Neuronal stem cell (in vitro differentiated cells): ENCODE data around the gene DIP2B.

Source experiments
- DNase-seq: peaks from one replicate; pipeline ENCODE4 v3.0.0-alpha.2; 2013; ENCODE audit warnings: low spot score
- H2AFZ ChIP-seq: one replicate; pipeline ENCODE4 v1.6.1; 2013; ENCODE audit warnings: mild to moderate bottlenecking, low read length, inconsistent platforms
- H2AK5ac ChIP-seq: 2 replicates; pipeline ENCODE4 v1.6.1; 2013; ENCODE audit warnings: low read depth, mild to moderate bottlenecking, inconsistent platforms, low read length, moderate library complexity, mixed read lengths
- H2BK120ac ChIP-seq: 2 replicates; pipeline ENCODE4 v1.6.1; 2013; ENCODE audit warnings: low read depth, mild to moderate bottlenecking, inconsistent platforms, low read length, moderate library complexity, mixed read lengths
- H2BK12ac ChIP-seq: one replicate; pipeline ENCODE4 v1.6.1; 2013; ENCODE audit warnings: low read length, inconsistent platforms
- H2BK15ac ChIP-seq: 2 replicates; pipeline ENCODE4 v1.6.1; 2013; ENCODE audit warnings: mild to moderate bottlenecking, low read length, inconsistent platforms, mixed read lengths
- H2BK5ac ChIP-seq: one replicate; pipeline ENCODE4 v1.6.1; 2013; ENCODE audit warnings: inconsistent platforms, mild to moderate bottlenecking, low read length, moderate library complexity
- H3K14ac ChIP-seq: one replicate; pipeline ENCODE4 v1.6.1; 2013; ENCODE audit warnings: low read length, inconsistent platforms
- H3K18ac ChIP-seq: 2 replicates; pipeline ENCODE4 v1.6.1; 2013; ENCODE audit warnings: low read length, inconsistent platforms
- H3K23ac ChIP-seq: 2 replicates; pipeline ENCODE4 v1.6.1; 2013; ENCODE audit warnings: low read depth, mild to moderate bottlenecking, mixed read lengths, low read length, inconsistent platforms; ENCODE audit not compliant: poor library complexity
- H3K27ac ChIP-seq: replicated peaks from 3 replicates; pipeline ENCODE4 v1.5.1; 2013; ENCODE audit warnings: low read length, inconsistent platforms
- H3K27me3 ChIP-seq, 3 experiments: 2 replicates each; pipeline ENCODE4 v1.6.1; 2013; ENCODE audit warnings: low read length in 3 of 3, mild to moderate bottlenecking in 2 of 3, inconsistent platforms in 1 of 3, low read depth in 1 of 3, mixed read lengths in 1 of 3, moderate library complexity in 1 of 3; ENCODE audit not compliant: control insufficient read depth in 3 of 3, insufficient read depth in 3 of 3
- H3K36me3 ChIP-seq, 2 donors: replicated peaks in 1 of 2; 2 replicates each; pipeline ENCODE4 v1.6.1; 2013; ENCODE audit warnings: low read length in 2 of 2; ENCODE audit not compliant: control insufficient read depth in 2 of 2, insufficient read depth in 2 of 2
- H3K4ac ChIP-seq: 2 replicates; pipeline ENCODE4 v1.6.1; 2013; ENCODE audit warnings: inconsistent platforms, mild to moderate bottlenecking, low read length, moderate library complexity
- H3K4me1 ChIP-seq, 2 donors: 1 replicate in 1 of 2; 2 replicates in 1 of 2; pipeline ENCODE4 v1.6.1; 2013; ENCODE audit warnings: low read length in 2 of 2, low read depth in 1 of 2; ENCODE audit not compliant: control insufficient read depth in 2 of 2, insufficient read depth in 1 of 2
- H3K4me2 ChIP-seq: one replicate; pipeline ENCODE4 v1.6.1; 2013; ENCODE audit warnings: mild to moderate bottlenecking, low read length, inconsistent platforms; ENCODE audit not compliant: insufficient read depth, poor library complexity, severe bottlenecking
- H3K4me3 ChIP-seq, 2 donors: 2 replicates each; pipeline ENCODE4 v1.5.1; 2013; ENCODE audit warnings: low read length in 2 of 2, mild to moderate bottlenecking in 2 of 2, inconsistent platforms in 1 of 2, moderate library complexity in 1 of 2
- H3K79me1 ChIP-seq: one replicate; pipeline ENCODE4 v1.6.1; 2013; ENCODE audit warnings: low read depth, mild to moderate bottlenecking, inconsistent platforms, low read length, moderate library complexity
- H3K9ac ChIP-seq: one replicate; pipeline ENCODE4 v1.6.1; 2013; ENCODE audit warnings: mild to moderate bottlenecking, low read depth, low read length, inconsistent platforms; ENCODE audit not compliant: poor library complexity
- H3K9me3 ChIP-seq, 2 donors: replicated peaks in 1 of 2; 2 replicates each; pipeline versions ENCODE3 to v1.6.1; 2013; ENCODE audit warnings: low read length in 2 of 2, mild to moderate bottlenecking in 2 of 2, inconsistent platforms in 1 of 2, low read depth in 1 of 2, mixed read lengths in 1 of 2, moderate library complexity in 1 of 2; ENCODE audit not compliant: control insufficient read depth in 2 of 2, insufficient read depth in 1 of 2
- H4K8ac ChIP-seq: one replicate; pipeline ENCODE4 v1.6.1; 2013; ENCODE audit warnings: low read depth, mild to moderate bottlenecking, inconsistent platforms, low read length, moderate library complexity
- H4K91ac ChIP-seq: one replicate; pipeline ENCODE4 v1.6.1; 2013; ENCODE audit warnings: low read length, low read depth, mild to moderate bottlenecking, inconsistent platforms; ENCODE audit not compliant: poor library complexity
- WGBS, 2 donors: extraction: QIAGEN DNeasy Blood & Tissue Kit; methylation state at CpG; one replicate each; pipeline ENCODE4 v1.1.7; 2013; ENCODE audit warnings: missing lambda C conversion rate in 2 of 2, mixed read lengths in 1 of 2; ENCODE audit not compliant: insufficient read length in 2 of 2, insufficient replicate concordance in 1 of 2; ENCODE audit errors: extremely low coverage in 2 of 2; 5-methylcytosine and 5-hydroxymethylcytosine counted together

DIP2B gene

GRCh38 chr12:50505675-50506530 lies 1.1 kb downstream of the DIP2B start:
- Histone ChIP-seq H2AK5ac (no peak overlapping the region), H2BK5ac (no peak overlapping the region), H3K4me2 (peak overlapping the region; percentile 87), H4K91ac (no peak overlapping the region), H3K4ac (no peak overlapping the region), H2BK15ac (no peak overlapping the region), H2AFZ (peak overlapping the region; percentile 99), H3K18ac (no peak overlapping the region), H3K27me3 (no peaks in the 10 kb centered on the region), H3K36me3 (peaks cover 0 to 14% of the 10 kb centered on the region in 2 donors), H4K8ac (no peak overlapping the region), H3K79me1 (peaks cover 3% of the 10 kb centered on the region), H3K4me3 (peak overlapping the region; percentile 98), H3K23ac (no peak overlapping the region), H3K9me3 (no peaks in the 10 kb centered on the region), H2BK120ac (no peak overlapping the region), H3K14ac (no peak overlapping the region), H3K9ac (no peak overlapping the region), H2BK12ac (no peak overlapping the region), H3K27ac (no peak overlapping the region), H3K4me1 (peaks cover 1 to 12% of the 10 kb centered on the region in 2 donors)
- no CpG with 5 or more reads among the region's 11 CpGs for WGBS, 2 donors
- DNase-seq: peak; percentile 38

DNA sequence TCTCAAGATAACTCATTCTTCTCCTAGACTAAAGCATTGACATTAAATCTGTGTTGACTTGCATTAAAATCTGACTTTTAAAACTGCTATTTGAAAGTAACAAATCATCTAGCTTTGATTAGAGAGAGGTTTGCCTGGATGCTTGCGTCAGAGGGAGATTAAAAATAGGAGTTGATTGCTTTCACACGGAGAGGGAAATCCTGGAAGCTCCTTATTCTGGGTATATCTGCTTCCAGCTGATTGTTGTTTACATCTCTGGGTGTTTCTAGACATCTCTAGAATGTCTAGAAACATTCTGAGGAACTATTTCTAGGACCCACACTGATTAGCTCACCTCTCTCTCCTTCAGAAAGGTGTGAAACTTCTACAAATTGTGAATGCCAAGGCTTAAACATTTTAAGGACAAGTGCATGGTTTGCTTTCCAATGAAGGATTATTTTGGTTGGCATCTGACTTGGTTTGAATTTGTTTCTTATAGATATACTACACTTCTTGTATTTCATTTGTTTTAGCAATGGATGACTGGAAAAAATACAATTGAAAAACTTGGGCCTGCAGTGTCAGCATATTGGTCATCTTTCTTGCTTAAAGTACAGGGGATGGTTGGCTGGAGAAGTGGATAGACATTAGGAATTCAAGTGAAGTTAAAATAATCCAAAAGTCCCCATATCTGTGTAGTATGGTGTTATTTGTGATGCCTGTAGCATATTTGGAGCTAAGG lies 2.1 kb downstream of the DIP2B start:
- Histone ChIP-seq H3K14ac (no peak overlapping the region), H2AFZ (no peak overlapping the region), H2BK12ac (no peak overlapping the region), H3K27me3 (no peaks in the 10 kb centered on the region), H3K4me3 (peak overlapping the region in 1 of 2 donors; percentile 98), H3K79me1 (peaks cover 3% of the 10 kb centered on the region), H3K23ac (no peak overlapping the region), H3K4ac (no peak overlapping the region), H2BK15ac (no peak overlapping the region), H3K4me1 (peaks cover 1 to 12% of the 10 kb centered on the region in 2 donors), H4K91ac (no peak overlapping the region), H3K36me3 (peaks cover 0 to 14% of the 10 kb centered on the region in 2 donors), H2BK120ac (no peak overlapping the region), H4K8ac (no peak overlapping the region), H3K18ac (no peak overlapping the region), H3K4me2 (no peak overlapping the region), H3K27ac (no peak overlapping the region), H3K9ac (no peak overlapping the region), H3K9me3 (no peaks in the 10 kb centered on the region), H2AK5ac (no peak overlapping the region), H2BK5ac (no peak overlapping the region)
- no peak for DNase-seq
- WGBS, 2 donors: no CpG with 5 or more reads among the region's 2 CpGs

GRCh38 chr12:50507474-50507838 lies 2.7 kb downstream of the DIP2B start:
- Histone ChIP-seq H4K8ac (no peak overlapping the region), H3K27me3 (no peaks in the 10 kb centered on the region), H2AFZ (no peak overlapping the region), H2BK5ac (no peak overlapping the region), H3K23ac (no peak overlapping the region), H3K9me3 (no peaks in the 10 kb centered on the region), H3K4me2 (no peak overlapping the region), H3K9ac (no peak overlapping the region), H4K91ac (no peak overlapping the region), H3K14ac (no peak overlapping the region), H2BK15ac (no peak overlapping the region), H3K18ac (no peak overlapping the region), H3K4me3 (no peak overlapping the region), H2BK12ac (no peak overlapping the region), H2AK5ac (no peak overlapping the region), H3K36me3 (peaks cover 0 to 14% of the 10 kb centered on the region in 2 donors), H2BK120ac (no peak overlapping the region), H3K27ac (no peak overlapping the region), H3K79me1 (peaks cover 3% of the 10 kb centered on the region), H3K4me1 (peaks cover 1 to 12% of the 10 kb centered on the region in 2 donors), H3K4ac (no peak overlapping the region)
- DNase-seq: no peak
- WGBS, 2 donors: no CpG with 5 or more reads among the region's 11 CpGs

GRCh38 chr12:50507930-50508329 lies 3.1 kb downstream of the DIP2B start:
- Histone ChIP-seq H3K27ac (no peak overlapping the region), H3K27me3 (no peaks in the 10 kb centered on the region), H4K91ac (no peak overlapping the region), H3K4me1 (peaks cover 1 to 12% of the 10 kb centered on the region in 2 donors), H4K8ac (no peak overlapping the region), H3K4ac (no peak overlapping the region), H3K9ac (no peak overlapping the region), H3K14ac (no peak overlapping the region), H3K23ac (no peak overlapping the region), H2BK5ac (no peak overlapping the region), H2BK12ac (no peak overlapping the region), H3K79me1 (peaks cover 4% of the 10 kb centered on the region), H2BK120ac (no peak overlapping the region), H3K4me2 (no peak overlapping the region), H3K36me3 (peaks cover 0 to 14% of the 10 kb centered on the region in 2 donors), H3K9me3 (no peaks in the 10 kb centered on the region), H2BK15ac (no peak overlapping the region), H2AFZ (no peak overlapping the region), H3K18ac (no peak overlapping the region), H3K4me3 (no peak overlapping the region), H2AK5ac (no peak overlapping the region)
- WGBS, 2 donors: no CpG with 5 or more reads among the region's 2 CpGs
- no peak for DNase-seq
